ES-I3 (cell line): ENCODE data around the gene CSNK1G1.

Source experiments
- H3K36me3 ChIP-seq: 2 replicates; pipeline ENCODE4 v1.6.1; 2013; ENCODE audit warnings: mild to moderate bottlenecking, low read length, control low read depth, moderate library complexity; ENCODE audit not compliant: insufficient read depth
- H3K4me1 ChIP-seq: 2 replicates; pipeline ENCODE4 v1.6.1; 2013; ENCODE audit warnings: mild to moderate bottlenecking, control low read depth, low read length; ENCODE audit not compliant: insufficient read depth
- H3K9ac ChIP-seq: 2 replicates; pipeline ENCODE4 v1.6.1; 2013; ENCODE audit warnings: low read depth, mild to moderate bottlenecking, low read length, moderate library complexity
- H3K9me3 ChIP-seq: 2 replicates; pipeline ENCODE4 v1.6.1; 2013; ENCODE audit warnings: mild to moderate bottlenecking, low read length, moderate library complexity; ENCODE audit not compliant: control insufficient read depth, insufficient read depth

Gene CSNK1G1

GRCh38 chr15:64251658-64252057 lies 104.3 kb downstream of the CSNK1G1 start:
- Histone ChIP-seq H3K4me1 (peaks cover 16% of the 10 kb centered on the region), H3K9me3 (no peaks in the 10 kb centered on the region), H3K36me3 (no peaks in the 10 kb centered on the region), H3K9ac (no peak overlapping the region)

- peaks cover 21% of the 10 kb centered on the region for H3K4me1 ChIP-seq
- H3K36me3 ChIP-seq, result no peaks in the 10 kb centered on the region
- no peaks in the 10 kb centered on the region for H3K9me3 ChIP-seq
- no peak overlapping the region for H3K9ac ChIP-seq
Measured at GRCh38 chr15:64251121-64251520, 104.9 kb downstream of the CSNK1G1 start.

DNA sequence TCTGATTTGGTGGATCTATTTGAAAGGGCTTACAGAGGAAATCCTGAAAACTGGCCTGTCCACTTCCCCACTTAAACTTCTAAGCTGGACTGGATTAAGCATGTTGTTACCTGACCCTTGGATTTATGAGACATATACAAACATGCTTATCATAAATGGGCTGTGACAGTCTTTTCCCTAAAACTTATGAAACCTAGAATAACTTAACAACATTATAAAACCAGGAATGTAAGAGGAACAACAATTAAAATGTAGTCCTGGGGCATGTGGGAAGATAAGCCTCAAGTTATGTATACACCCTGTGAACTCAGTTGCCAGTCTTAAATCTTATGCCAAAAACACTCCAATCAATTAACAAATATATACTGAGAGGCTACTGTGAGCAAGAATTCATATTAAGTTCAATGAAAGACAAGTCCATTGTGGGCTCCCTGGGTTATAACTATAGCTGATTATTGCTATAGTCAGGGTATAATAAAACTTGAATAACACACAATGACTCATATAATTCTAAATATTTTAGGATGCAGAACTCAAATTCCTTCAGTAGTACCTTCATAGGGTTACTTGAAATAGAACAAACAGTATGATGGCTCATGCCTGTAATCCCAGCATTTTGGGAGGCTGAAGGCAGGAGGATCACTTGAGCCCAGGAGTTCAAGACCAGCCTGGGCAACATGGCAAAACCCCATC lies 105.9 kb downstream of the CSNK1G1 start:
- Histone ChIP-seq H3K9me3 (no peaks in the 10 kb centered on the region), H3K36me3 (no peaks in the 10 kb centered on the region), H3K9ac (no peak overlapping the region), H3K4me1 (peaks cover 22% of the 10 kb centered on the region)

DNA sequence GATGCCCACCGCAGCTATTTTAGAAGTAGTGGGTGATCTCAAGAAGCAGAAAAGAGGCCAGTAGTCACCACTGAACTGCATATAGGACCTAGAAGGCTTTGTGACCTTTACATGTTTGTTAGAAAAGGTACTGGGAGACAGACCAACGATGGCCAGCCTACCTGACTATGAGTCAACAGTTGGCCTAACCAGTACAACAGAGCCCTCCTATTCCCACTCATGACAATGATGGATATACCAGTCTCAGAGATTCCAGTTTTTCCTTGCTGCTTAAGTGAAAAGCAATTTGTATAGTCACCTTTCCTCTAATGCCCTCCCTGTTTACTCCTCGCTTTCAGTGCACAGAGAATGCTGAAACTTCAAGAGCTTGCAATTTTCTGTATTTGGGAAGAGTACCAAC lies 106.6 kb downstream of the CSNK1G1 start:
- H3K4me1 ChIP-seq, result peaks cover 22% of the 10 kb centered on the region
- no peak overlapping the region for H3K9ac ChIP-seq
- H3K9me3 ChIP-seq, result no peaks in the 10 kb centered on the region
- H3K36me3 ChIP-seq, result no peaks in the 10 kb centered on the region

GRCh38 chr15:64247906-64248541 lies 107.9 kb downstream of the CSNK1G1 start:
- H3K4me1 ChIP-seq, result peaks cover 22% of the 10 kb centered on the region
- H3K9ac ChIP-seq, result no peak overlapping the region
- no peaks in the 10 kb centered on the region for H3K36me3 ChIP-seq
- no peaks in the 10 kb centered on the region for H3K9me3 ChIP-seq

- no peaks in the 10 kb centered on the region for H3K9me3 ChIP-seq
- peaks cover 22% of the 10 kb centered on the region for H3K4me1 ChIP-seq
- no peak overlapping the region for H3K9ac ChIP-seq
- no peaks in the 10 kb centered on the region for H3K36me3 ChIP-seq
Measured at GRCh38 chr15:64247535-64247905, 108.5 kb downstream of the CSNK1G1 start.

- Histone ChIP-seq H3K4me1 (peaks cover 22% of the 10 kb centered on the region), H3K9me3 (no peaks in the 10 kb centered on the region), H3K36me3 (no peaks in the 10 kb centered on the region), H3K9ac (peak overlapping the region; percentile 9; the same call in 1 of the 2 replicates)
Measured at GRCh38 chr15:64246364-64247189, 109.4 kb downstream of the CSNK1G1 start.

DNA sequence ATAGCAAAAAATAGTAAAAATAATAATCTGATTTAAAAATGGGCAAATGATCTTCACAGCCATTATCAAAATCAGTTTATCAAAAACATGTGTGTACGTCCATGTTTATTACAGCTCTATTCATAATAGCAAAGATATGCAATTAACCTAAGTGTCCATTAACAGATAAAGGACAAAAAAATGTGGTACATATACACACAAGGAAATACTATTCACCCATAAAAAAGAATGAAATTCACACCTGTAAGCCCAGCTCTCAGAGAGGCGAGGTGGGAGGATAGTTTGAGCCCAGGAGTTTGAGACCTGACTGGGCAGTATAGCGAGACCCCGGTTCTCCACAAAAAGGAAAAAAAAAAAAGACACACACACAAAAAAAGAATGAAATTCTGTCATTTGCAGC lies 110.6 kb downstream of the CSNK1G1 start:
- H3K9ac ChIP-seq, result no peak overlapping the region
- H3K36me3 ChIP-seq, result no peaks in the 10 kb centered on the region
- H3K4me1 ChIP-seq, result peaks cover 22% of the 10 kb centered on the region
- no peaks in the 10 kb centered on the region for H3K9me3 ChIP-seq

DNA sequence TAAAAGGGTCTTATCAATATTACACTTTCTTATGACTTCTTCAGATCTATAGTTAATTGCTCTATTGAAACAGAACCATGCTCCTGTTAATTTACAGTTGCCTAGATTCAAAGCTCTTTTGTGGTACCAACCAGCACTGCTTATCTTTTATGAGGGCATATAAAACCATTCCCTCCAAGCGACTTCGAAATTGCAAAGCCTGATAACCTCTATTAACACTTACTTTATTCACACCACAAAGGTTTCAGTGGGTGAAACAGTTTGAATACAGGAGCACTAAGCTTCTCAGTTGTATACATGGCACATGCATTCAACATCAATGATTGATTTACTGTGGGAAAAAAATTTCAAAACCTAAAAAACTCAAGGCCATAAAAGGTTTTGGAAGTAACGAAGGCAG lies 118.3 kb downstream of the CSNK1G1 start:
- Histone ChIP-seq H3K9me3 (no peaks in the 10 kb centered on the region), H3K36me3 (no peaks in the 10 kb centered on the region), H3K9ac (no peak overlapping the region), H3K4me1 (peaks cover 7% of the 10 kb centered on the region; the same call in 1 of the 2 replicates)

DNA sequence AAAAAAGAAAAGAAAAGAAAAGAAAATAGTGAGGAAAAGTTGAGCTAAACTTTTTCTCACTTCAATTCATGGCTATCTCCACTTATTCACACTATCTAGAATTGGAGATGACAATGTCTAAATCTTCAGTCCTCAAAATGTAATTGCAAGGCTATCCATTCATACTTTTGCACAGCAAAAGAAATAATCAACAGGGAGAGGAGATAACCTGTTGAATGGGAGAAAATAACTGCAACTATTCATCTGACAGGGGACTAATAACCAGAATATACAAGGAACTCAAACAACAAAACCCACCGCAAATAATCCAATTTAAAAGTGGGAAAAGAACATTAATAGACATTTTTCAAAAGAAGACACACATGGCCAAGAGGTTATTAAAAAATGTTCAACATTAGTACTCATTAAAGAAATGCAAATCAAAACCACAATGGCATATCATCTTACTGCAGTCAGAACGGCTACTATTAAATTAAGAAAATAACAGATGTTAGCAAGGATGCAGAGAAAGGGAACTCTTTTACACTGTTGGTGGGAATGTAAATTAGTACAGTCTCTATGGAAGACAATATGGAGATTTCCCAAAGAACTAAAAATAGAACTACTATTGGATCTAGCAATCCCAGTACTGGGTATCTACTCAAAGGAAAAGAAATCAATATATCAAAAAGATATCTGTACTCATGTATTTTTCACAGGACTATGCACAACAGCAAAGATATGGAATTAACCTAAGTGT lies 119.6 kb downstream of the CSNK1G1 start:
- Histone ChIP-seq H3K4me1 (peaks cover 7% of the 10 kb centered on the region; the same call in 1 of the 2 replicates), H3K9me3 (no peaks in the 10 kb centered on the region), H3K36me3 (no peaks in the 10 kb centered on the region), H3K9ac (no peak overlapping the region)

GRCh38 chr15:64235552-64235951 lies 120.4 kb downstream of the CSNK1G1 start:
- Histone ChIP-seq H3K4me1 (peaks cover 7% of the 10 kb centered on the region; the same call in 1 of the 2 replicates), H3K9ac (no peak overlapping the region), H3K9me3 (no peaks in the 10 kb centered on the region), H3K36me3 (no peaks in the 10 kb centered on the region)

DNA sequence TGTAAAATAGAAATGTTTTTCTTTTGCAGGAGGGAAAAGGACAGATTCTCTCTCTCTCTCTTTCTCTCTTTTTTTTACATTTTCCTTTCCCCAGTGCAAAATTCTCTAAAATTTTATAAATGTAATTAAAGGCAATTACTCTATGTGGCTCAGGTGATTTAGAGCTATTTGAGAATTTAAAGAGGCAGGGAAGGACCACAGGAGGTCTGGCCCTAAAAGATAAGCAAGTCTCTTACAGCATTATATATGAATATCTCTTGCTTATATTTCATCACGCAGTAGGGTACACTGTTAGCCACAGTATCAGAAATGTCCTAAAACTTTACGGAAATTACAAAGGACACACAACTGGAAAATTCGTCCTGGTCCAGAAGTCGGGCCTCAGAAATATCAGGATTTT lies 122.7 kb downstream of the CSNK1G1 start:
- Histone ChIP-seq H3K9me3 (no peaks in the 10 kb centered on the region), H3K36me3 (no peaks in the 10 kb centered on the region), H3K4me1 (peaks cover 7% of the 10 kb centered on the region; the same call in 1 of the 2 replicates), H3K9ac (no peak overlapping the region)

DNA sequence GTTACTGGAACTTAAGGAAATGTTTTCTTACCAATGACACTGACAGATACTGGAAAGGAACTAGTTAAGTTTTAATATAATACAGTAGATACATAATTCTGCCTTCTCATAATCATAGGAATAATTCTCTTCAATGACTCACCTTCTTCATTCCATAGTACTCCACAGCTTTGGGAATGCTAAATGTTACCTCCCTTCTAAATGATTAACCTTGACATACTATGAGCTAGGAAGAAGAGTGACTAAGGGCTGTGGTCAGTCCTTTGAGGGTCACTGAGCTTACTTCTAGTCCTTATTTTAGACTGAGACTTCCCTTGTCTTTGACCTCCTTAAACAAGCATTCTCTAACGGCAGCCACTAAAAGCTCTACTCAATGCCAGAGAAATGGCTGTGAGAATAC lies 123.6 kb downstream of the CSNK1G1 start:
- H3K36me3 ChIP-seq, result no peaks in the 10 kb centered on the region
- H3K4me1 ChIP-seq, result no peaks in the 10 kb centered on the region
- no peaks in the 10 kb centered on the region for H3K9me3 ChIP-seq
- no peak overlapping the region for H3K9ac ChIP-seq

- Histone ChIP-seq H3K9ac (no peak overlapping the region), H3K36me3 (no peaks in the 10 kb centered on the region), H3K4me1 (no peaks in the 10 kb centered on the region), H3K9me3 (no peaks in the 10 kb centered on the region)
Measured at GRCh38 chr15:64229129-64229724, 126.7 kb downstream of the CSNK1G1 start.
